Prostate gland (tissue), 2 donors: Measurements from ENCODE around the gene NEDD1. TPM values are rescaled to one million over a fixed set of nuclear protein-coding genes. Genes with fewer than 3 reads are reported as not detected.

Experiments used
- DNase-seq: peaks from one replicate; pipeline ENCODE4 v3.0.0-alpha.2; 2019; ENCODE audit warnings: low spot score
- H3K27ac ChIP-seq, 2 donors: fragments of 200-600 bp; sonication (generic); 2 replicates each; pipeline ENCODE4 v1.5.1; 2017 to 2019
- H3K27me3 ChIP-seq: fragments of 200-600 bp; sonication (generic); replicated peaks from 2 replicates; pipeline ENCODE4 v1.5.1; 2019; ENCODE audit not compliant: insufficient read depth
- H3K36me3 ChIP-seq, 2 donors: fragments of 200-600 bp; sonication (generic); 1 replicate in 1 of 2; 2 replicates in 1 of 2; pipeline versions ENCODE4 v1.5.1 to v1.8.1; 2017 to 2019
- H3K4me1 ChIP-seq: fragments of 200-600 bp; sonication (generic); replicated peaks from 2 replicates; pipeline ENCODE4 v1.5.1; 2019
- H3K4me3 ChIP-seq, 2 donors: fragments of 200-600 bp; sonication (generic); 2 replicates each; pipeline ENCODE4 v1.5.1; 2017 to 2019
- H3K9me3 ChIP-seq: fragments of 200-600 bp; sonication (generic); 2 replicates; pipeline ENCODE4 v1.5.1; 2017
- CTCF ChIP-seq, 4 experiments: fragments of 200-600 bp in 2 of 4; fragments of 450-650 bp in 2 of 4; sonication (generic) in 2 of 4; IDR thresholded peaks; 1 replicate in 3 of 4; 2 replicates in 1 of 4; pipeline ENCODE4 v1.5.1; 2016 to 2019; ENCODE audit warnings: antibody characterized with exemption in 4 of 4, mild to moderate bottlenecking in 2 of 4, moderate library complexity in 2 of 4
- POLR2A ChIP-seq: fragments of 450-650 bp; IDR thresholded peaks from one replicate; pipeline ENCODE4 v1.6.1; 2016; ENCODE audit warnings: antibody characterized with exemption, mild to moderate bottlenecking
- POLR2AphosphoS5 ChIP-seq: sonication (generic); formaldehyde crosslinking; IDR thresholded peaks from one replicate; pipeline ENCODE4 v1.6.1; 2017; ENCODE audit warnings: antibody characterized with exemption
- WGBS: methylation state at CpG from one replicate; pipeline ENCODE4 v1.1.5; 2018; 5-methylcytosine and 5-hydroxymethylcytosine counted together
- intact Hi-C: fragments of 100-400 bp; cut with DNase I; formaldehyde crosslinking; loops from one replicate; pipeline ENCODE4 v1.14.2; 2022
- total RNA-seq, 2 donors: library from RNA; depleted of rRNA; stranded (reverse); fragments of >200 nt; gene quantifications; one replicate each; pipeline ENCODE4 v1.1.0, GENCODE V29; 2016

Gene NEDD1
- total RNA-seq, 2 donors from 2014 or later = 22.8 to 29.8 TPM

DNA sequence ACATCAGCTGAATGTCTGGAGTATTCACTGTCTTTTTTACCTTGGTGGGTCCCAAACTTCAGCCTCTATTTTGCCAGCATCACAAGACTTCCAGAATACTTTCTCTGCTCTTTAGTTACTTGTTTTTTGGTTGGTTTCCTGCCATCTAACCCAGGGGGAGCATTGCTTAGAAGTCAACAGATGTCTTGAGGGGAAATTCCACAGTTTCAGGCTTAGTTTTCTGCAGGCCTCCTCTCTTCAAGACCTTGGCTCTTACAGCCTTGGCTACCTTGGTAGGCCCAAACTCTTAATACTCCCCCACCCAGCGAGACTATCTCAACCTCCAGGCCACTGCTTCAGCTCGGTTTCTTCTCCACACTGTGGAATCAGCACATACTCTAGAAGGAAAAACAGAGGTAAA is 41.7 kb downstream of the NEDD1 start:
- no peaks in the 10 kb centered on the region for H3K27me3 ChIP-seq
- TF ChIP-seq CTCF (IDR thresholded peaks at IDR 0.05) (no peak), POLR2A (no peak), POLR2AphosphoS5 (no peak)
- no peak for DNase-seq
- H3K4me1 ChIP-seq = no peaks in the 10 kb centered on the region
- H3K36me3 ChIP-seq = no peaks in the 10 kb centered on the region
- no peak overlapping the region for H3K4me3 ChIP-seq
- intact Hi-C loops = no loop called here
- no peak overlapping the region for H3K27ac ChIP-seq
- 98% methylated on average over 2 of the region's 2 CpGs for WGBS
- H3K9me3 ChIP-seq = no peaks in the 10 kb centered on the region

GRCh38 chr12:96979532-96979931 is 72.5 kb downstream of the NEDD1 start:
- intact Hi-C loops = no loop called here
- no peak for TF ChIP-seq POLR2AphosphoS5
- TF ChIP-seq CTCF (IDR thresholded peaks at IDR 0.05) = no peak
- no peak for TF ChIP-seq POLR2A

GRCh38 chr12:96980991-96981414 is 73.9 kb downstream of the NEDD1 start:
- TF ChIP-seq CTCF (IDR thresholded peaks at IDR 0.05) = no peak
- no peak for TF ChIP-seq POLR2A
- no peak for TF ChIP-seq POLR2AphosphoS5
- no peak for DNase-seq
- H3K4me1 ChIP-seq = no peaks in the 10 kb centered on the region
- H3K9me3 ChIP-seq = no peaks in the 10 kb centered on the region
- intact Hi-C loops = loop anchor here (10.0 kb wide), 2 partner anchors 324 to 1414 kb away; no protein-coding TSS in a partner anchor
- no peaks in the 10 kb centered on the region for H3K27me3 ChIP-seq
- no peaks in the 10 kb centered on the region for H3K36me3 ChIP-seq
- no peak overlapping the region for H3K27ac ChIP-seq
- no peak overlapping the region for H3K4me3 ChIP-seq
- 42% methylated on average over 6 of the region's 6 CpGs for WGBS

More at GRCh38 chr12:96979532-96979931, 72.5 kb downstream of the NEDD1 start:
- Histone ChIP-seq H3K27me3 (no peaks in the 10 kb centered on the region), H3K36me3 (no peaks in the 10 kb centered on the region), H3K4me3 (no peak overlapping the region), H3K4me1 (no peaks in the 10 kb centered on the region), H3K9me3 (no peaks in the 10 kb centered on the region), H3K27ac (no peak overlapping the region)
- no peak for DNase-seq
- WGBS = 93% methylated on average over 3 of the region's 3 CpGs

DNA sequence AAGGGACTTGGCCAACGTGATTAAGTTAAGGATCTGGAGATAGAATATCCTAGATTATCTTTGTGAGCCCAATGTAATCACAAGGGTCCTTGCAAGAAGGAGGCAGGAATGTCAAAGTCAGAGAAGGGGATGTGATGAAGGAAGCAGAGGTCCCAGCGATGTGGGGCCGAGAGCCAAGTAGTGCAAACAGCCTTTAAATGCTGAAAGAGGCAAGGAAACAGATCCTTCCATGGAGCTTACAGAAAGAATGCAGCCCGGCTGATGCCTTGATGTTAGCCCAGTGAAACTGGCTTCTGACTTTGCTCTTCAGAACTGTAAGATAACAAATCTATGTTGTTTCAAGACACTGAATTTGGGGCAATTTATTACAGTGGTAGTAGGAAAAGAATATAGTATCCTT is 74.9 kb downstream of the NEDD1 start:
- no peak for DNase-seq
- H3K27ac ChIP-seq = no peak overlapping the region

More for the DNA sequence above, 74.9 kb downstream of the NEDD1 start:
- intact Hi-C loops = loop anchor here (10.0 kb wide), 2 partner anchors 323 to 1413 kb away; no protein-coding TSS in a partner anchor
- Histone ChIP-seq H3K4me3 (no peak overlapping the region), H3K27me3 (no peaks in the 10 kb centered on the region), H3K36me3 (no peaks in the 10 kb centered on the region), H3K4me1 (no peaks in the 10 kb centered on the region), H3K9me3 (no peaks in the 10 kb centered on the region)
- TF ChIP-seq POLR2A = no peak
- TF ChIP-seq POLR2AphosphoS5 = no peak
- TF ChIP-seq CTCF (IDR thresholded peaks at IDR 0.05) = no peak
- WGBS = 86% methylated on average over 4 of the region's 4 CpGs
